ENCODE measurements around the gene NTM.

The NTM gene

DNA sequence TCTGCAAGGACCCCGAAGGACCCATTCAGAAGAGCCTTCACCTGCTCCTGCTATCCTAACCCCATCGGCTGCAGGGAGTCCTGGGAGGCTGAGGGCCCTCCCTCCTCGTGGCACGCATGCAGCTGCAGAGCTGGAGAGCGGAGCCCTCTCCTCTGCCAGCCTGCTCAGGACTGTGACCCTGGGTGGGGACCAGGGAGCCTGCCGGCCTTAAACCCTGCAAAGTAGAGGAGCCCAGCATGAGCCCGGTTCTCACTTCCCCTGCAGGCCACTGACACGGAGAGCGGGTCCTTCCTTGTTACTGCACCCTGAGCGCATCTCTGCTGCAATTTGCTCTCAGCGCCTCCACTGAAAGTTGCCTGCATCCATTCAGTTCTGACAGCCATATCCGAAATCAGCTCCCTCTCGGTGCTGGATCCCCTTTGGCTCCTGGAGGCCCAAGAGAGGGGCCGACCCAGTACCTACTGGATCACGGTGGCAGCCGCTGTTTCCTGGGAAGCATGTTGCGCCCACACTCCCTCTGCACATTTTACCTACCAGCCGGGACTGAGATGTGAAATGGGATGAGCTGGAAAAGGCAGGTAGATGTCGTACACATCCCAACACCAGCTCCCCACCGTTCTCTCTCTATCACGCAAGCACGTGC, 312.1 kb downstream of the NTM start:
- TF ChIP-seq, protein P1, sequence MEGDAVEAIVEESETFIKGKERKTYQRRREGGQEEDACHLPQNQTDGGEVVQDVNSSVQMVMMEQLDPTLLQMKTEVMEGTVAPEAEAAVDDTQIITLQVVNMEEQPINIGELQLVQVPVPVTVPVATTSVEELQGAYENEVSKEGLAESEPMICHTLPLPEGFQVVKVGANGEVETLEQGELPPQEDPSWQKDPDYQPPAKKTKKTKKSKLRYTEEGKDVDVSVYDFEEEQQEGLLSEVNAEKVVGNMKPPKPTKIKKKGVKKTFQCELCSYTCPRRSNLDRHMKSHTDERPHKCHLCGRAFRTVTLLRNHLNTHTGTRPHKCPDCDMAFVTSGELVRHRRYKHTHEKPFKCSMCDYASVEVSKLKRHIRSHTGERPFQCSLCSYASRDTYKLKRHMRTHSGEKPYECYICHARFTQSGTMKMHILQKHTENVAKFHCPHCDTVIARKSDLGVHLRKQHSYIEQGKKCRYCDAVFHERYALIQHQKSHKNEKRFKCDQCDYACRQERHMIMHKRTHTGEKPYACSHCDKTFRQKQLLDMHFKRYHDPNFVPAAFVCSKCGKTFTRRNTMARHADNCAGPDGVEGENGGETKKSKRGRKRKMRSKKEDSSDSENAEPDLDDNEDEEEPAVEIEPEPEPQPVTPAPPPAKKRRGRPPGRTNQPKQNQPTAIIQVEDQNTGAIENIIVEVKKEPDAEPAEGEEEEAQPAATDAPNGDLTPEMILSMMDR (IDR thresholded peaks at IDR 0.05; ENCODE audit: extremely low read depth, missing control alignments), result no peak
- no peak for DNase-seq (ENCODE audit: low spot score)

DNA sequence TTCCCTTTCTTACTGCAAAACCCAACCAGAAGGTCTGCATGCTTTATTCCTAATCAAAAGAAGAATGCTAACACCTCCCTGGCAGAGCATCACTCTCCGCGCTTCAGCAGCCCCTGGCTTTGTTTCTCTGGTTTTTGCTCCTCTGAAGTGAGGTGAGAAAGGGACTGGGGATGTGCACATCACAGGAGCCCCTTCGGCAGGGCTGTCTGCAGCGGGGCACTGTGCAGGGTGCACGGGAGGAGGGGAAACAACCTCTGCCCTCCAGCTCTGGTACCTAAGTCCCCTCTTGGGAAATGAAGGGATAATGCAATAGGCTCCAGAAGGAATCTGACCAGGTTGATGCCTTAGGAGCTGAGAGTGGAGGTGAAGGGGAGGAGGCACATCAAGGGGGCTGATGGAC, 312.7 kb downstream of the NTM start:
- DNase-seq (ENCODE audit: low spot score), result no peak
- TF ChIP-seq, protein P1 (IDR thresholded peaks at IDR 0.05; ENCODE audit: extremely low read depth, missing control alignments), result no peak

DNA sequence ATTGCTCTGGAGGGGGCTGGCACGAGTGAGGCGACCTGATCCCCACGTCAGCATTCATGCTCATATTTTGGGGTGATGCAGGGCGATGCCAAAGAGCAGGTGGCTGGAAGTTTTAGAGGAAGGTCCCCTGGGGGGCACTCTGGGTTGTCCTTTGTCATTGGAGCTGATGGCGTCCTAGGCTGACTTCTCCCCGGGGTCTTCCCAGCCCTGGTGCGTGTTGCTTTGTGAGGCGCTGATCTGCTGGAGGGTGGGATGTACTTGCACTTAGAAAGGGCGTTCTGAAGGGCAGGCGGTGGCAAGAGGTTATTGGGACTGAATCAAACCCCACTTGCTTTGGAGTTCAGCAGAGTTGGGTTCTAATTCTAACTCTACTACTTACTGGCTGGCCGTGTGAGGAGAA, 313.3 kb downstream of the NTM start:
- TF ChIP-seq, protein P1 (IDR thresholded peaks at IDR 0.05; ENCODE audit: extremely low read depth, missing control alignments), result no peak
- DNase-seq (ENCODE audit: low spot score), result no peak

DNA sequence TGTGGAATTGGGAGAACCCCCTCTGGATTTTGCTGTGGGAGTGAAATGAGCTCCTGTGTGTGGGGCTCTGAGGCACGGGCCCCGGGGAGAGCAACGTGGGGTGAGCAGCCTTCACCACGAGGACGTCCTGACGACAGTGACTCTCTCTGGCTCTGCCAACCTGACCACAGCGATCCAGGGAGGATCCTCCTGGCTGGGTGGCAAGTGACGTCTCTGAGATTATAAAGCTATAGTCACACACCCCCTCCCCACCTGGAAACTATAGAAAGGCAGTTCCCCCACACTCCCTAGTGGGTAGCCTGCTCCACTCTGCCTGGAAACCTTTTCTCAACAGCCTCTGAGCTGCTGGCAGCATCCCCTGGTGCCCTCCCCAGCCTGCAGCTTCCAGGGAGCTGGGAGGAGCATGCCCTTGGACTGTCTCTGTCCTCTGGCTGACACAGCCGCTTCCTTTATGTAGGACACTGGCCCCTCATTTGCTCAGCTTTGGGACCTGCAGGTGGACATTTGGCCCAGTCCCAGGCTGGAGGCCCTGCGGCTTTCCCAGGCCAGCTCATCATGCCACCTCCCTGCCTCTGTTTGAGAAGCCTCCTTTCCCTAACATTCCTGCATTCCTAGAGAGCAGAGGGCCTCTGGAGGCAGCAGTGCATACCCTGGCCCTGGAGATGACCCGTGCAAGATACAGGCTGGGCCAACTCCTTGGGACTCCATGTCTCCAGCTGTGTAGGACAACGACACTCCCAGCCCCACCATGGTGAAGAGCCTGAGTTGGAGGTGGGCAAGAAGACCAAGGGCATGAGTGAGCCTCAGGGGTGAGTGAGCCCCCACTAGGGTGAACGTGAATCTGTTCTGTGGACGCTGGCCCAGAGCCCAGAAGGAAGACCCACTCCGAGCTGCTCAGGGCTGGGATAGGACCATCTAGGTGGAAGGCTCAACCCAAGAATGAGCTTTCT, 314.0 kb downstream of the NTM start:
- DNase-seq (ENCODE audit: low spot score), result no peak
- TF ChIP-seq, protein P1 (IDR thresholded peaks at IDR 0.05; ENCODE audit: extremely low read depth, missing control alignments), result no peak

DNA sequence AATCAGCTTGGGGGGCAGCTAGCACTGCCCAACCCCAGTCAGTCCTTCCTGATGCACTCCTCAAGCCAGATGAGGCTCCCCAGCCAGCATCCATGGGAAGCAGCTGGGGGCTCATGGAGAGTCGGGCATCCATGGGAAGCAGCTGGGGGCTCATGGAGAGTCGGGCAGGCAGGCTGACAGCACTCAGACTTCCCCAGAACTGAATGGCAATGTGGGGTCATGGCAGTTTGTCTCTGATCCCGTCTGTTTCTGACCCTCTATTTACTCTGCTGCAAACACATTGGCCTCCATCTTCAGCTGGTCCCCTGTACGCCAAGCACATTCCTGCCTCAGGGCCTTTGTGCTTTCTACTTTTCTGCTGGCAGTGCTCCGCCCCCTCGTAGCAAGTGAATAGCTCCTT, 314.8 kb downstream of the NTM start:
- DNase-seq (ENCODE audit: low spot score), result no peak
- TF ChIP-seq, protein P1 (IDR thresholded peaks at IDR 0.05; ENCODE audit: extremely low read depth, missing control alignments), result no peak

DNA sequence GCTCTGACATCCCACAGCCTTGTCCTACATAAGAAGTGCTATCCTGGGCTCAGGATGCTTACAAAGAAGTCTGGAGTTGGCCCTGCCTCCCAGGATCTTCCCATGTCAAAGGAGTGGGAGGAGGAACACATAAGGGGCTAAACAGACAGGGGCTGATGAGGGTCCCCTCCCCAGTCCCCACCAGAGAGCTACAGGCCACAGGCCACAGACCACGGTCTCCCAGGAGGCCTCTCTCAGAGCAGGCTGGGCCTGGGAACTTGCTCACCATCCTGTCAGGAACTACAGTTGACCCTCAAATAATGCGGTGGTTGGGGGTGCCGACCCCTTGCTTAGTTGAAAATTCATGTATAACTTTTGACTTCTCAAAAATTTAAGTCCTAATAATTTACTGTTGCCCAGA, 315.5 kb downstream of the NTM start:
- TF ChIP-seq, protein P1 (IDR thresholded peaks at IDR 0.05; ENCODE audit: extremely low read depth, missing control alignments), result no peak
- DNase-seq (ENCODE audit: low spot score), result no peak

DNA sequence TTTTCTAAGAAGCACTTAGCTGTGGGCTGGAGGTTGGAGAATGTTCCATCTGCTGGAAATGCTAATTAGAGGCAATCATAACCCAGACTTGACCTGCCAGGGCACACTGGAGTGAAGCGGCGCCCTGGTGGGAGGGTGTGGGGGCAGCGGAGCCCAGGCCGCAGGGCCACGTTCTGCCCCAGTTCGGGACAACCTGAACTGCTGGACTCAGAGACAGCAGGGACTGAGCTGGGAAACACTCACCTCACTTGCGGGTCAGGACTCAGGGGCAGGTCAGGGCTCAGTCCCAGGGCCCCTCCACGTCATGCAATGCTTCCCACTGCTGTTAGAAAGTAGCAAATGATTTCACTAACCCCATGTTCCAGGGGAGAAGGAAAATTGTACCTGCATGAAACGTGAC, 316.4 kb downstream of the NTM start:
- TF ChIP-seq, protein P1 (IDR thresholded peaks at IDR 0.05; ENCODE audit: extremely low read depth, missing control alignments), result no peak
- DNase-seq (ENCODE audit: low spot score), result no peak
